NCI-H2081 treated with DMSO at 0.1 percent for 48 hours (cell line): ENCODE data around the gene CPPED1.

ENCODE experiments used
- DNase-seq: peaks from one replicate; lab custom pipeline; 2025; lab: John Stamatoyannopoulos, UW

The CPPED1 gene

DNA sequence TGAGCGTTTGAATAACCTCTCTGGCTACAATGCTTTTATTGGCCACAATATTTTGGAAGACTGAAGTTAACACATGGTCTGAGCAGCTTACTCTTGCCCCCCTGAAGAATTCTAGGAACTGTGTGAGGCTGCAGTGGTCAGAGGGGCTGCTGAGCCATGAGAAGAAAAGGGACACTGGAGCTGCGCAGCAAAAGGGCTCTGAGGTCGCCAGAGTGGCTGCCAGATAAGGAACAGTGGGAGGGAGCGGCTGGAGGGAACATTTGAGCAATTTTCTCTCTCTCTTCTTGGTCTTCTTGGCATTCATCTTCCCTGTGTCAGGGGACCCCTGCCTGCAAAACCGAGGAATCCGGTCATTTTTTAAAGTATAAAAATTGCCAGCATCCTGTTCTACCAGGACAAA lies 66.1 kb downstream of the CPPED1 start:
- DNase-seq, result no peak

DNA sequence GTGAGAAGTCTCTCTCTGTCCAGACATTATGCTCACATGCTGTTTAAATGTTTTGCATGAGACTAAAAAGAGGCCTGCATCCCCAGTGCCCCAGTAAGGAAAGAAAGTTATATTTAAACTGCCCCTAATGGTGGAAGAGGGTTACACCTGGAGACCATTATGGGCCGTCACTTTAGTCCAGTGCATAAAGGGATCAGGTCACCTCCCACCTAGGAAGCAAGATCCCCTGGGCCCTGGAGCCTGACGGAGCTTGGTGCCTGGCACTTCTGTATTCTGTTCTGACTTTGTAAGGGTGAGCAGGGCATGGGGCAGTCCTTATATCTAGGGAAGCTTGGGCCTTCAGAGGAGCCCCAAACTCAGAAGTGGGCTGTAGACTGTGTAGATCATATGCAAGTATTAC lies 67.9 kb downstream of the CPPED1 start:
- no peak for DNase-seq

DNA sequence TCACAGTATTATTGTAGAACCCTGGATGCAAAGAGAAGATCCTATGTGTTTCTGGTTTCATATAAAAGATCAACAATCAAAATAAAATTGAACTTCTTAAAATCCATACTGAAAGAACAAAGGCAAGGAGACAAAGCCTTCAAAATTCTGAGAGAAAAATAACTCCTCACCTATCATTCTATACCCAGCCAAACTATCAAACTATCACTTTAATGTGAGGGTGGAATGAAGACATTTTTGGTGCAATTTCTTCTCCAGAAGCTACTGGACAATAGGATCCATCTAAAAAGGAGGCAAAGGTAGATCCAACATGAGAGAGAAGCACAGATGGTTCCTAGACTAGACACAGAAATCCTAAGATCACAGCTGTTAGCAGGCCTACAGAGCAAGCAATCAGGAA lies 71.1 kb downstream of the CPPED1 start:
- DNase-seq, result no peak

DNA sequence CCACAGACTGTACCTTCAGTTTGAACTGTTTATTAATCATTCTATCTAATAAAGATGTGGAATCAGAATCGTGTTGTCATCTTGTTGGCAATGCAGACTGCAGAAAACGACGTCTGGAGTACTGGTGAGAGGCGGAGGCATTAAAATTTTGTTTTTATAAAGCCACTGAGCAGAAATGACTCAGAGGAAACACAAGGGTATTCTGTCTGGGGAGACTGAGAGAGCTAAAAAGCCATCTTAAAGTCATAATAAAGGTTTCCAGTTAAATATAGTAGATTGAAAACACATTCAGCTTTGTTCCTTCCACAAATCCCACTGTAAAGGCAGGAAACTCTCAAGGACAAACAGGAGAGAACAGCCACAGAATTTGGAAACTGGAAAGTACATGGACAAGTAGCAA lies 74.2 kb downstream of the CPPED1 start:
- no peak for DNase-seq

DNA sequence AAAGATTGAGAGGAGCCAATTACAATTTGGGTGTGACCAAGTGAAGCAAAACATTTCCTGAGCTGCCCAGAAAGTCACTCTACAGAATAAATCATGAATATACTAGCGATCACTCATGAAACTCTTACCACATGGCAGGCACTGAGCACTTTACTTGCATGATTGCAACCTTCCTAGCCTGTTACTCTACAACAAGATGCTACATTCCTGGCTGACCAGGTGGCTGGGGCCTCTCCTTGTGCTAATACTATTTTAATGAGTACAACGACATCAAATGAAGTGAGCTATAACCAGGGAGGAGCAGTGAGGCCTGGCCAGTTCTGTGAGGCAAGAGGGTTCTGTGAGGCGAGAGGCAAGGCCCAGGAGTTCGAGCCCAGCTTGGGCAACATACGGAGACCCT lies 75.2 kb downstream of the CPPED1 start:
- no peak for DNase-seq

DNA sequence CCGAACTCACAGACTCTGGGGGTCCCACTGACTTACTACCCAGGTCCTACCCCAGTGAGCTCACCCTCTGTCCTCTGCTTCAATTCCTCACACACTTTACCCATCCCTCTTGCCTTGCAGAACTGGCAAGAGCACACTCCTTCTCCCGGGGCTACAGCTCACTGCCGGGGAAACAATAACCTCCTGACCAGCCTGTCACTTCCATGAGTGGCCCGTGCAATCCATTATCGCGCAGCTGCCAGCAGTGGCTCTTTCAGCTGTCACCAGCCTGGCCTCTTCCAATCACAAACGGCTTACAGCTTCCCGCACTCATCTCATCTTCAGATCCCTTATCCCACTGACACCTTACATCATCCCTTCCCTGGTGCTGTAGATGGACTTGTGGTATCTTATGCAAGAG lies 79.5 kb downstream of the CPPED1 start:
- DNase-seq, result no peak

DNA sequence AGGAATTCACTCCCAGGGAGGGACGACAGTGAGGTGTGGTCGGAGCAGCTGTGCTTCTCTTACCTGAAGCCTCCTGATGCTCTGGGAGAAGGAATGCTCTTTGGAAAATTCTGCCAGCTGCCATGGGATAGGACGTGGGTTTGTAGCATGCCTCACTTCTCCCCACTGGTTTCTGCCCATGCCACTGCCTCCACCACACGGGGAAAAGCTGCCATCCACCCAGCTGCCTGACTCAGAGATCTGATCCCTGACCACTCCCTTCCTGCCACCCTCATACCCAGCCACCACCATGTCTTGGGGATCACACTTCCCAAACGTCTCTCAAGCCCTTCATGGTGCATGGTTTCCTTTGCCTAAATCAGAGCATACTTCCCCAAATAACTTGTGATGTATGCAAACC lies 80.0 kb downstream of the CPPED1 start:
- no peak for DNase-seq

DNA sequence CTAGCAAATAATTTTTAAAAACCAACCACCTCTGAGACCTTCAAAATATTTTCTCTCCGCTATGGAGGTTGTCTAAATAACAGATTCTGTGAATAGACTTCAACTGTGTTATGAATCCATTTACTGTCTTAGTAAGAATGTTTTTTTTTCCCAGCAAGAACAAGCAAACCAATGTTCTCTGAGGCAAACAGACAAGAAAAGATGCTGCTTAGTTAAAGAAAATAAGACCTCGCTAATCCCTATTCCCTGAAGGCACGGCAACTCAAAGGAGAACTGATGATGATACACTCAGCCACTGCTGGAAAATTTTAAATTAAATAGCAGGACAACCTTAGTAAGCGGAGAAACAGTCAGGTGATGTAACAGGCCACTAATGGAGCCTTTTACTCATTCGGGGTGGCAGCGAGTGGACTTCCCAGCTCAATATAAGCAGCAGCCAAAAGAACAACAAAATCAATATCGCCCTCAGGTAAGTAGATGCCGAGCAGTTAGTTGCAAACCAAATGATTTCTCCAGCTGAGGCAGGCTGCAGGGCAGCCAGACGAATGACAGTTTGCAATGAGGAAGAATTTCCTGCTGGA lies 81.8 kb downstream of the CPPED1 start:
- no peak for DNase-seq

DNA sequence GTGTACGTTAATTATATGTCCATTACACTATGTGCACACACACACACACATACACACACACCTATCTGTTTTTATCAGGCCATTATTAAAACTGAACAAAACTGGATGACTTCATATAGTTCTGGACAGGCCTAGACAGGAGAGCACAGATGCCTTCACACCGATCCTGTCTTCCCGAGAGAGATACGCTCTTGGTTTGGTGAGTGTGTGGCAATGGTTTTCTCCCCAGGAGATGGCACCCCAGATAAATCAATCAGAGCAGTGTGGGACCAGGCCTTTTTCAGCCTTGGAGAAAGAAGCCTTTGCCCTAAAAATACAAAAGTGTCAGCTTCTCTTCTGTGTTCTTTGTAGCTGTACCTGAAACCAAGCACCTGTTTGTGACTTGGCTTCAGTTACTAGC lies 83.7 kb downstream of the CPPED1 start:
- DNase-seq, result no peak

DNA sequence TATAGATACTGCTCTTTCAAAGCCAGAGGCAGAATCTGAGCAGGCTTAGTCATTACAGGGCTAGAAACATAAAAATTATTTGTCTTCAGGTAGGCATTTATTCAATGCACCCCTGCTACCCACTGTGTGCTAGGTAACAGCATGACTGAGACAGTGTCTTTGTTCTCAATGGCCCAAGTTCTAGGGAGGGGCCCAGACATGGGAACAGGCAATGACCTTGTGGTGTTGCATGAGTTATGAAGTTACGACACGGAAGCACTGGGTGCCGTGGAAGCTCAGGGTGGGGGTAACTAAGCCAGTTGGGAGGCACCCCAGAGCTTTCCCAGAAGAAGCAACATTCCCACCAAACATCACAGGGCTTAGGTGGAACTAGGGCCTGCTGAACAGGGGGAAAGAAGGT lies 87.0 kb downstream of the CPPED1 start:
- DNase-seq, result no peak

DNA sequence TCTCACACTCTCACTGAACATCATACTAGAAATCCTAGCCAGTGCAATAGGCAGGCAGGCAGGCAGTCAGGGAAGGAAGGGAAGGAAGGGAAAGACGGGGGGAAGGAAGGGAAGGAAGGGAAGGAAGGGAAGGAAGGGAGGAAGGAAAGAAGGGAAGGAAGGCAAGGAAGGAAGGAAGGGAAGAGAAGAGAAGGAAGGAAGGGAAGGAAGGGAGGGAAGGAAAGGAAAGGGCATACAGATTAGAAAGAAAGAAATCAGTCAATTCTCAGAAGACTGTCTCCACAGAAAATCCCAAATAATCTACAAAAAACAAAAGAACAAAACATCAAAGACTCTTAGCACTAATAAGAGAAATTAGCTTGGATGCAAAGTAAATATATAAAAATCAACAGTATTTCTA lies 93.9 kb downstream of the CPPED1 start:
- DNase-seq, result no peak

DNA sequence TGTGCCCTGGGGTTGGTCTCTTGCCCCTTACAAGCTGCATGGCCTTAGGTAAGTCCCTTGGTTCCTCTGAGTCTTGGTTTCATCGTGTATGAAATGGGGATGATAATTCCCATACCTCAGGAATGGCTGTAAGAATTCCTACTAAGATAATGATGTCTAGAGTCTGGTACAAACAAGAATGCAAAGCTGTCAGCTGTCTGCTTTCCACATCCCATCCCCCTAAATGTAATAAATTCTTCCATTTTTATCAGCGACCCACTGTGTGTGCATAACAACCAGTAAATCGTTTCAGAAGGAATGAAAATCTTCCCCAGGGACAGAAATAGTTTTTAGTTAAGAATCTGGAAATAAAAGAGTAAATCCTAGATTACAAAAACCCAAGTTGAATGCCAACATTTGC lies 95.4 kb downstream of the CPPED1 start:
- DNase-seq, result no peak

DNA sequence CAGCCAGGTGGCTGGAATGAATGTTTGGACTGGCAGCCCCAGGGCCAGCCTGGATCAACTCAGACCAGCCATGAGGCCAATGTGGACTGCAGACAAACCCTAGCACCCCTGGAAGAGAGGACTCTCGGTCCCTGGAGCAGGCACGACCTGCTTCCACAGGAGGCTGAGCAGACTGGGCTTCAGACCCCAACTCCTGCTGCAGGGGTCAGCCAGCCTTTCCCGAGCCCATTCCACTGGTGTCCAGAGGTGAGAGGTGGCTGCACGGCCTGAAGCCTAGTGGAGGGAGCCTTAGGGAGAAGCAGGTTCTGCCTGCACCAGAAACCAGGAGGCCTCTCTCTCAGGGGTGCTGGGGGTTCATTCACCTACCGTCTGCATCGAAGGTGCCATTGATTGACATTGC lies 97.1 kb downstream of the CPPED1 start:
- no peak for DNase-seq

DNA sequence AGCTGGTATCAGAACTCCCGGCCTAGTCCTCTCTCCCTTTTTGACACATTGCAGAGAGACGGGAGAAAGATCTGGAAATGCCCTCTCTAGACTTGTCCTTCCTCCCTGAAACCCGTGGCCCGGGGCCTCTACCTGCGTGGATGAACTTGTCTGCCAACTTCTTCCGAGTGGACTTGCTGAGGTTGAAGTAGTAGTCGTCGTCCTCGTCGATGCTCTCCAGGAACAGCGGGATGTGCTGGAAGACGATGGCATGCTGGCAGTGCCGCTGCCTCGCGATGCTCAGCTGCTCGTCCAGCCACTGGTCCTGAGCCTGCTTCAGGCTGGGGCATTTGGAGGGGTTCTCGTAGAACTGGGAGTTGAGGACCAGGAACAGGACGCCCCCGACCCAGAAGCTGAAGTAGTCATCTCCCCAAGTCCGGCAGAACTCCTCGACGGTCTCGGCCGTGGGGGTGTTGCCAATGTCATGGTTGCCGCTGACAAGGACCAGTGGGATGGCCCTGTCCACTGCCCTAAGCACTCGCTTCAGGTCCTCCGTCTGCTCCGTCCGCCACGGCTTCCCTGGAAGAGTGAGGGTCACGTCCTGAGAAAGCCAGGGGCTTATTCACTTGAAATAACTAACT lies 99.1 kb downstream of the CPPED1 start:
- DNase-seq, result no peak

DNA sequence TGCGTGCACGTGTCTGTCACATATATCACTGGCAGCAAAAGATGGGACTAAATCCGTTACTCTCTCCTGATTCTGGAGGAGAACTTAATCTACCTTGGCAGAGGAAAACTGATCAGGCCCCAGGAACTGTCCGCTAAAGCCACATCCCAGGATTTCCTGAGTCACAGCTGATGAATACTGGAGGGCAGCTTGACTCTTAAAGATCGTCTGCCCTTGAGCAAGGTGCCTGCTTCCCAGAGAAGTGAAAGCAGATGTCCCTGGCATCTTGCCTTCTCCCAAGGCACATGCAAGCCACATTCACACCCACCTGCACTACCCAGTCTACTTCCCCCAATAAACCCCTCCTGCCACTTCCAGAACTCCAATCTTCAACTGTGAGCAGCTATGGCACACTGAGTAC lies 99.8 kb downstream of the CPPED1 start:
- DNase-seq, result no peak

DNA sequence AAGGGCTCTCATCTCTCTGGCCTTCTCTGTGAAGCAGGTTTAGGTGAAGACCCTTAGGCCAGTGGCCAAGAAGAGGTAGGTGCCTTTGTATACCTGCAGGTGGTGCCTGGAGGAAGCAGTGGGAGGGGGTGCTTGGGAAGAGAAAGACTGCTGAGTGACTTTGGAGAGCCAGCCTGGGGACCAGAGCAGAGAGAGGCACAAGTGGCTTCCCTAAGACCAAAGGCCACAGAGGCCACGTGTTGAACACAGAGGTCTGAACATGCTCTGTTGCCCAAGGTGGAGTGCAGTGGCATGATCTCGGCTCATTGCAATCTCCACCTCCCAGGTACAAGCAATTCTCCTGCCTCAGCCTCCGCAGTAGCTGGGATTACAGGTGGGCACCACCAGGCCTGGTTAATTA lies 103.5 kb downstream of the CPPED1 start:
- no peak for DNase-seq

DNA sequence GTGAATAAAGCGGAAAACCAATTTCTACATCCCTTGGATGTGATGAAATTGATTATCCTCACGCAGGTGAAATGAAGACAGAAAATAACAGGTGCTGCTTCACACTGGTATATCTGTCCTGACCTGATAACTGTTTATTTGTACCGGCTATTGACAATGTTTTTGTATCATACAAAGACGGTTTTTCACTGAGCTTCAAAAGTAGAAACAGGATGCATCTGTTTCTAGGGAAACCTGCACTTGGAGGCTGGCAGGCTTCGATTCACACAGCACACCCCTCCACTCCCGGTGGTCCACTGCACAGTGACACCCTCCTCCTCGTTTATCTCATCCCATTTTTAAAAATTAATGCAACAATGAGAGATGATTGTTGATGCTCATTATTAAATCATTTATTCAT lies 104.5 kb downstream of the CPPED1 start:
- DNase-seq, result no peak

DNA sequence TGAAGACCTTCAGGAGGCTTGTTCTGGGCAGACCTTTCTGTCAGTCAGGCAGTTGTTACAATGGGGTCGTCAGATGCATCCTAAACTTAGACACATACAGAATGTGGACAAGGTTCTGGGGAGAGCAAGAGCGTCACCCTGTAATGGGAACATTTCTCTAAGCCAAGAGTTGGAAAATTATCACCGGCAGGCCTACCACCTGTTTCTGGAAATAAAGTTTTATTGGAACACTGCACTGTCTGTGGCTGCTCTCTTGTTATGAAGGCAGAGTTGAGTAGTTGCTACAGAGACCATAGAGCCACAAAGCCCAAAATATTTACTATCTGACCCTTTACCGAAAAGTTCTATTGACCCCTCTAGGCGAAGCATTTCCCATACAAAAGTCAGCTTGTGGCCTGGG lies 106.2 kb downstream of the CPPED1 start:
- no peak for DNase-seq

DNA sequence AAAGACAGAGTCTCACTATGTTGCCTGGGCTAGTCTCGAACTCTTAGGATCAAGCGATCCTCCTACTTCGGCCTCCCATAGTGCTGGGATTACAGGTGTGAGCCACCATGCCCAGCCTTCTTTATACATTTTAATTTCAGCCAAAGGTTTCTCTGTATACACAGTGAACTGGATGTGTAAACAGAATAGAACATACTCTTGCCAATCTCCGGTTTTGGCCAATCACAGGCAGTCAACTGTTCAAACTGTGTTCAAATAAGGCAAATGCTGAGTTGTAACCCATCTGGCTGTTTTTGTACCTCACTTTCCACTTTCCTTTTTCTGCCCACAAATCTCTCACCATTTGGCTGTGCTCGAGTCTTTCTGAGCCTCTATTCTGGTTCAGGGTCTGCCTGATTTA lies 108.2 kb downstream of the CPPED1 start:
- DNase-seq, result no peak

DNA sequence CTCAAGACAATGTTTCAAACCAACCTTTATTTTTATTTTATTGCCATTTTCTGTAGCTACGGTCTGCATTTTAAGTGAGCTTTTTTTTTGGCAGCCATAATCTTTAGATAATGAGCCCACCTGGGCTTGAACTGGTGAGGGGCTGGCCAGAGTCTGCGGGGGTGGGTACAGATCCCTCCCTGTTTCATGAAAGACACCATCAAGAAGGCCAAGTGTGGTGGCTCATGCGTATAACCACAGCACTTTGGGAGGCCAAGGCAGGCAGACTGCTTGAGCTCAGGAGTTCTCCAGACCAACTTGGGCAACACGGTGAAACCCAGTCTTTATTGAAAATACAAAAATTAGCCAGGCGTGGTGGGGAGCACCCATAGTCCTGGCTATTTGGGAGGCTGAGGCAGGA lies 113.7 kb downstream of the CPPED1 start:
- no peak for DNase-seq

DNA sequence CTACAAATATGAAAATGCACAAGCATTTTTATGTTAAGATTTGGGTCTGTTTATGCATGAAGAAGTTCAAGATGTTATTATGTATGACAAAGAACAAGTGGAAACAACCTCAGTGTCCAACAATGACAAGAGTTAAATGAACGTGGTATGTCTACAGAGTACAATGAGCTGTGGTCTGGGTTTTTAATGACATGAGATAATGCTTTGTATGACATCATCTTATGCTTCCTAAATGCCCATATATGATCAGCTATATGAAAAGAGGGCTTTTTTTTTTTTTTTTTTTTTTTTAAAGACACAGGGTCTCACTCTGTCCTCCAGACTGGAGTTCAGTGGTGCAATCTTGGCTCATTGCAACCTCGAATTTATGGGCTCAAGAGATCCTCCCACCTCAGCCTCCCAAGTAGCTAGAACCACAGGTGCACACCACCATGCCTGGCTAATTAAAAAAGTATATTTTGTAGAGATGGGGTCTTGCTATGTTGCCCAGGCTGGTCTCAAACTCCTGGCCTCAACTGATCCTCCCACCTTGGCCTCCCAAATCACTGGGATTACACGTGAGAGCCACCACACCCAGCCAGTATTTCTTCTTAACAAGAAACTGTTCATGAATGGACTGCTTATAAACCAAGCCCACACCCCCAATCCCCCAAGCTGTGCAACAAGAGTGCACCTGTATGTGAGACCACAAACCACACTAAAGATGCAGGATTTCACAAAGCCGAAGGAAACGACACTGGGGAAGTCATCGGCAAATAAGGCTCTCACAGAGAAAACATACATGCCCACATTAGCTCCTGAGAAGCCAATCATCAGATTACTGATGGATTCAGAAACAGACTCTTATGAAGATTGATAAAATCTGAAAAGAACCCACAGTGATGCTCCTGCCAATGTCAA lies 114.5 kb downstream of the CPPED1 start:
- no peak for DNase-seq

DNA sequence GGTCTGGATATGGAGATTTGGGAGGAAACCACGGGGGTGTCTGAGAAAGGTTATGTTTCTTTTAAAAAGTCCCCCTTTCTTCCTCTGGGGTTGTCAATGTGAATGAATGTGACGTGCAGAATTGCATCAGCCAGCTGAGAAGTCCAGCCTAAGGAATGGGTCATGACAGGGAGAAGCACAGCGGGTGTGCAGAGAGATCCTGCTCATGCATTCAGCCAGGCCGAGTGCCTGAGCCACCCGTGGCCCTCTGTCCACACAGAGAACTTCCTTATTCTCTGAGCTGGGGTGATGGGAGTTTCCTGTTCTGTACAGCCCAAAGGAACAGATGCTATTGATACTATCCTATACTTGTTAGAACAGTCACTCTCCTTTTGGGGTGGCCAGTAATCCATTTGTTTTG lies 117.9 kb downstream of the CPPED1 start:
- no peak for DNase-seq

DNA sequence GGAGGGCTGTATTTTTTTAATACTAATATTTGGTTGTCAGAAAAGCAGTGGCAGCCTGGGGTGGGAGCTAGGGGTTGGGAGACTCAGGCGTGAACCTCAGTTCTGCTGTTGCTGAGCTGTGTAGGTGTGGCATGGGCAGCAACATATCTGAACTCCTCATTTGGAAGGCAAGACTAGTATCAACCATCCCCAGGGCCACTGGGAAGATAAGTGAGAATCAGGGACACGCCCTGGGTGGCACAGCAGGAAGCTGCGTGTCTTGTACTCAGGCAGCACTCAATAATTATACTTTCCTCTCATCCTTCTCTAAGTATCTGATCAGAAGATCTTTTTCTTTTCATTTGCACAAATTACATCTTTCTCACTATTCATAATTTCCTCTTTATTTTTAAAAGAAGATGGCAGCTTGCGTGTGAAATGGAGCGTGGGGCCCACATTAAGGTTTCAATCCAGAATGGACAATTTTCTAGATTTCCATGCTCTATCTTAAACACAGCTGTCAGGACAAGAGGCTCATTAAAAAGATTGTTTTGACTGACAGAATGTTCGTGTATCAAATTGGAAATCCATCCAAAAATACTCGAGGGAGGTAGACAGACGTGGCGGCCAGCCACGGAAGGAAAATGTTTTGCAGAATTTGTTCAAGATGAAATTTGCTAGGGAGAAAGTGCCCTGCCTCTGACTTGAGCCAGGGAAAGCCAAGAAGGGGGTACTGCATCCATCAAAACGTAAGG lies 121.1 kb downstream of the CPPED1 start:
- DNase-seq, result no peak
